ENCODE results near the gene WDR91. TPM values are rescaled to one million over a fixed set of nuclear protein-coding genes. Genes with fewer than 3 reads are reported as not detected.

WDR91 gene
- total RNA-seq, 2 donors from 2014 or later: 9.2 to 11.3 TPM

DNA sequence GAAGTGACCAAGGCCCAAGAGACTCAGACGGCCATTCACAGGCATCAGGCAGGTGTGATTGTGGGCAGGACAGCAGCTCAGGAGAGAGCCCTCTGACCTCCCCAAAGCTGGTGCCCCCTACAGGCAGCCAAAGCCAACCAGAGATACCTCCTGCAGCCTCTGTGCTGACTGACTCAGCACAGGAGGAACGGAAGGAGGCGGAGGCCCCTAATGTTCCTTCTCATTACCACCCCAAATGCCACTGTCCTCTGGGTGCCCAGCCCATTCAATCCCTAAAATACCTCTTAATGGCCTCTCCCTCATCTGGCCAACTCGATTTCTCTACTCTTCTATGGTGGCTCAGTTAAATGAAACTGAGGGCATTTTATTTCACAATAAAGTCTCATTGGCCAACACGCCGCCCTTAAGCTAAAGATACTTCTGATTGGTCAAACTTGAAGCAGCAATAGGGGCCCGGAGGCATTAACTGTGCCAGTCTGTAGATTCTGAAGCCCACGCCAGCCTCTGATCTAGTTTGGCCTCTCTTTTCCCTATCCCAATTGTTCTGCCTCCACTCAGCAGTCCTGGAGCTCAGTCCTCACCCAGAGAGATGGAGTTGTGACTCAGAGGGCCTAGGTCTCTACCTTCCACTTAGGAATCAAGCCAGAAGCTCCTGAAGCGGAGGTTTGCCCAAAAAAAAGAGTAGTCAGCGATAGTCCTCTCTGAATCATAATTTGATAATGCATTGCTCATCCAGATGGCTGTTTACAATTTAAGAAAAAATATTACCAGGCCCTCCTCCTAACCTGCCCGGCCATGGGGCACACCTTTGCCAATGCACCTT lies 42.0 kb downstream of the WDR91 start:
- no peak for DNase-seq (ENCODE audit: low spot score)
- intact Hi-C loops (cut with DNase I): loop anchor here (5.0 to 10.0 kb wide), 3 partner anchors 182 to 485 kb away; partner anchors contain the start of gene AGBL3 (in 2 of the 2)

- intact Hi-C loops (cut with DNase I): loop anchor here (5.0 to 10.0 kb wide), 3 partner anchors 181 to 484 kb away; partner anchors contain the start of gene AGBL3 (in 2 of the 2)
- no peak for DNase-seq (ENCODE audit: low spot score)
Measured at GRCh38 chr7:135168489-135169140, 42.7 kb downstream of the WDR91 start.

DNA sequence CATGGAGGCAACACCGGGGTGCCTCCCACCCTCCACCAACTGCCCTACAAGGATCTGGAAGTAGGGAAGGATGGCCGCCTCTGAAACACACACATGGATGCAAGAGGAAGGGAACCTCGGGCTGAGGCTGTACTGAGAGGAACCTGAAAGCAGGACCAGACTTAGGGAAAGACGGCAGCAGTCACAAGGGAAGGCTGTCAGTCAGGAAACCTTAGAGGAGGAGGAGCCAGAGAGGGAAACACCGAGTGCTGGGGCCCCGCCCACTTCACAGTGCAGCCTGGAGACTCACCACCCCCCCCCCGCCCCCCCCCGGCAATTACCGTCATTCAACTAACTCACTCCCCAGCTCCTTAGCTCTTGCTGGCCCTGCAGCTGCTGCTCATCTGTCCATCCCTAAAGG lies 43.3 kb downstream of the WDR91 start:
- DNase-seq (ENCODE audit: low spot score): no peak
- intact Hi-C loops (cut with DNase I): loop anchor here (5.0 to 10.0 kb wide), 3 partner anchors 181 to 483 kb away; partner anchors contain the start of gene AGBL3 (in 2 of the 2)

DNA sequence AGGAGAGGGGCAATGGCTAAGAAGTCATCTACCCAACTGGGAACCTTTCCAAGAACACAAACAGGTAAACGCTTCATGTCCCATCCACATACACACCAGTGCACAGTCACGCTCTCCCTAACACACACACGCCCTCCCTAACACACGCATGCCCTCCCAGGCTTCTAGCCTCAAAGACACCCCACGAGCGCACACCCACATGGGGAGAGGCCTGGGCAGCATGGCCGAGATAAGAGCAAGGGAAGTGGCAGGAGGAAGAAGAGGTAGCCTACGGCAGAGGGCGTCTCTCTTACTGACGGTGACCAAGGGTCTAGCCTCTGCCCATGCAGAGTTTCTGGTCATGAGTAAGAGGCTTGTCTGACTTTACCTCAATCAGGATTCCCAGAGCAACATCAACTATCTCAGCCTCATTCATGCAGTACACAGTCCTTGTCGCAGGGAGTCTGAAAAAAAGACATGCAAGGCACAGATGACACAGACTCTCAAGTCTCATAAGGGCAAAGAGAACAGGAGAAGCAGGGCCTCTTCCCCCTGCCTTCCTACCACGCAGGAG lies 43.9 kb downstream of the WDR91 start:
- no peak for DNase-seq (ENCODE audit: low spot score)
- intact Hi-C loops (cut with DNase I): loop anchor here (5.0 to 10.0 kb wide), 3 partner anchors 180 to 483 kb away; partner anchors contain the start of gene AGBL3 (in 2 of the 2)

- intact Hi-C loops (cut with DNase I): loop anchor here (5.0 to 10.0 kb wide), 3 partner anchors 179 to 482 kb away; partner anchors contain the start of gene AGBL3 (in 2 of the 2)
- no peak for DNase-seq (ENCODE audit: low spot score)
Measured at GRCh38 chr7:135166338-135166990, 44.9 kb downstream of the WDR91 start.

- intact Hi-C loops (cut with DNase I): loop anchor here (5.0 to 10.0 kb wide), 3 partner anchors 179 to 481 kb away; partner anchors contain the start of gene AGBL3 (in 2 of the 2)
- no peak for DNase-seq (ENCODE audit: low spot score)
Measured at GRCh38 chr7:135165862-135166261, 45.5 kb downstream of the WDR91 start.

DNA sequence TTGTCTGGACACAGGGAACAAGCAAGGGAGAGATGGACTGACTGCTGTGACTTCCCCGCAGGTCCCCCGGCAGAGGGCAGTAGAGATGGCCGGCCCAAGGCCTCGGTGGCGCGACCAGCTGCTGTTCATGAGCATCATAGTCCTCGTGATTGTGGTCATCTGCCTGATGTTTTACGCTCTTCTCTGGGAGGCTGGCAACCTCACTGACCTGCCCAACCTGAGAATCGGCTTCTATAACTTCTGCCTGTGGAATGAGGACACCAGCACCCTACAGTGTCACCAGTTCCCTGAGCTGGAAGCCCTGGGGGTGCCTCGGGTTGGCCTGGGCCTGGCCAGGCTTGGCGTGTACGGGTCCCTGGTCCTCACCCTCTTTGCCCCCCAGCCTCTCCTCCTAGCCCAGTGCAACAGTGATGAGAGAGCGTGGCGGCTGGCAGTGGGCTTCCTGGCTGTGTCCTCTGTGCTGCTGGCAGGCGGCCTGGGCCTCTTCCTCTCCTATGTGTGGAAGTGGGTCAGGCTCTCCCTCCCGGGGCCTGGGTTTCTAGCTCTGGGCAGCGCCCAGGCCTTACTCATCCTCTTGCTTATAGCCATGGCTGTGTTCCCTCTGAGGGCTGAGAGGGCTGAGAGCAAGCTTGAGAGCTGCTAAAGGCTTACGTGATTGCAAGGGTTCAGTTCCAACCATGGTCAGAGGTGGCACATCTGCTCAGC lies 46.8 kb downstream of the WDR91 start:
- DNase-seq (ENCODE audit: low spot score): no peak
- intact Hi-C loops (cut with DNase I): loop anchor here (5.0 to 10.0 kb wide), 3 partner anchors 177 to 480 kb away; partner anchors contain the start of gene AGBL3 (in 2 of the 2)

GRCh38 chr7:135162382-135163001 lies 48.8 kb downstream of the WDR91 start:
- intact Hi-C loops (cut with DNase I): loop anchor here (10.0 kb wide), 2 partner anchors 178 to 478 kb away; partner anchors contain the start of gene AGBL3 (in 1 of the 2)
- DNase-seq (ENCODE audit: low spot score): no peak

- intact Hi-C loops (cut with DNase I): loop anchor here (10.0 kb wide), 2 partner anchors 177 to 477 kb away; partner anchors contain the start of gene AGBL3 (in 1 of the 2)
- DNase-seq (ENCODE audit: low spot score): no peak
Measured at GRCh38 chr7:135161669-135162068, 49.7 kb downstream of the WDR91 start.

DNA sequence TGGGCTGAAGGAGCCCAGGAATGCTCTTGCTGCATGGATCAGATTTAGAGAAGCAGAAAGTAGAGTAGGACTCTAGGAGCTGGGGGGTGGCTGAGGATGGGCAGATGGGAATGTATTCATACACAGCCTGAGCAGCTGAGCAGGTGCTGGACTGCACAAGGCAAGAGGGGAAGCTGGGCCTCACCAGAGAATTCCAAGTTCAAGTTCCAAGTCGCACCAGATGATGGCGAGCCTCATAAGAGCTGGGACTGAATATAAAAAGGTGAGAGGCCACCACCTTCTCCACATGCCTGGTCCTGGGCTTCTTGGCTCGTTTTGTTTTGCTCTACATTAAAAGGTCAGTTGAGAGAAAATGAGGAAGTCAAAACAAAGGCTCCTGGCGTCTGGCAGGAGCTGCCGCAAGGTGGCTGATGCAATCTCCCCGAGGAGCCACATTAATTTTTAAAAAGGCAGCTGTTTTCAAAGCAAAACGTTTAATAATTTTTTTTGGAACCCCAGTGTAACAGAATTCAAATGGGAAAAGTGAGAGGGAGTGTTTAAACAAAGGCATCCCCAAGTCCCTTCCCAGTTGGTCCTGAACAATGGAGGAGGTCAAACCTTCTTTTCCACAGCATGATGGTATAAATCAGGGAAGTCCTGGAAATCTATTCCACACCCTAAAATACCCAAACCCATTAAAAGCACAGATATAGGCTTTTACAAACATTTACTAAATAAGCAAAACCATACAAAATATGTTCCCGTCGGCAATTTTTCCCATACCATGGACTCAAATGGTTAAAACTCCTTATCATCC lies 50.3 kb downstream of the WDR91 start:
- DNase-seq (ENCODE audit: low spot score): no peak
- intact Hi-C loops (cut with DNase I): loop anchor here (10.0 kb wide), 2 partner anchors 176 to 476 kb away; partner anchors contain the start of gene AGBL3 (in 1 of the 2)

DNA sequence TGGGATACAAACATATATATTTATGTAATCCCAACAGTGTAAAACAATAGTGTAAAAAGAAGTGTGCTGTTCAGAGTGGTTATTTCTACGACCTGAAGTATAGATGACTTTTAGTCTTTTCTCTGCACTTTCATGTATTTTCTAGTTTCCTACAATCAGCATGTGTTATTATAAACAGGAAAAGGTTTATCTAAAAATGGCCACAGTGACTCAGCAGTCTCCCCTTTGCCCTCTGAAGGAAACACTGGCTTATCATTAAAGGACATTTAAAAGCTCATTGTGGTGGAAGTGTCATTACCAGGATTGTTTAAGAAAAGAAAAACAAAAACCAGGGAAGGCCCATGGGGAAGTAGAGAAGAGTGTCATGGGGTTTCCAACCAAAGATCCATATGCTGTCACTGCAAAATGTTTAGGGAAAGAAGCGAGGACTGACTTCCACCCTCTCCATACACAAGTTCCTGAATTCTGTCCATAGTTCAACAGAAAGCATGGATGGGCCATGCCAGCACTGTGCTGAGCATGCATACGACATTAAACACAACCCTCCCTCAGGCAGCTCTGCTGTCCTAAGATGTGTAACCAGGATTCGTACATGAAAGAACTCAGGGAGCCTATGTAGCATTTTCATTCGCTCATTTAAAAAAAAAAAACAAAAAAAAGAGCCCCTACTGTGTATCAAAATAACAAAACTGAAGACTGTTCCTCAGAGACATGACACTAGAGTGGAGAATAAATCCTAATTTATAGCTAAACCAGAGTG lies 51.0 kb downstream of the WDR91 start:
- DNase-seq (ENCODE audit: low spot score): no peak
- intact Hi-C loops (cut with DNase I): loop anchor here (10.0 kb wide), 2 partner anchors 175 to 475 kb away; partner anchors contain the start of gene AGBL3 (in 1 of the 2)

DNA sequence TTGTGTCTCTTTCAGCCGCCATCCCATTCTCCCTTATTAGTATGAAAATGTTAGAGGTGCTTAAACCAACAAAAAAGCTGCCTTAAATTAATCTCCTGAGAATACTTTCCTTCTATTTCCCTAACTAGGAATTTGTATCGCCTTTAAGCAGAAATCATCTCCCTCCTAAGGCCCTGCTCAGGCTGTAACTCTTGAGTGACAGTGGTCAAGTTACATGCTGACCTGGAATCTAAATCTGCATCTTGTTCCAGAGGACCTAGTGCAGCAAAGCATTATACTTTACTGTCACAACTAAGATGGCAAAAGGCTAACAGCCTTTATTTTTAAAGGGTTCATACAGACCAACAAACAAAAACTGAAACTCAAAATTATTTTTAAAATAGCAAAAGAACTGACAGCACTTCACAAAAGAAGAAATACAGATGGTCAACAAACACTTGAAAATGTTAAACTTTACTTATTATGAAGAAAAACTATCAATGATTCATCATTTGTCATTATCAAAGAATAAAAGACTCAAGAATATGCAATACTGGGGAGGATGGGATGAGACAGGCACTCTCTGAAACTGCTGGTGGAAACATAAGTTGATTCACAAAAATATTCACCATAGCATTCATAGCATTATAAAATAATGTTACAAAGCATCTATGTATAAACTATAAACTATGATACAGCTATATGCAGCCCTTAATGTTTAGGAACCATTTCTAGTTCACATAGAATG lies 51.8 kb downstream of the WDR91 start:
- DNase-seq (ENCODE audit: low spot score): no peak

GRCh38 chr7:135158874-135159273 lies 52.5 kb downstream of the WDR91 start:
- no peak for DNase-seq (ENCODE audit: low spot score)
- intact Hi-C loops (cut with DNase I): no loop called here

More for the DNA sequence above, 51.8 kb downstream of the WDR91 start:
- intact Hi-C loops (cut with DNase I): loop anchor here (10.0 kb wide), 2 partner anchors 175 to 475 kb away; partner anchors contain the start of gene AGBL3 (in 1 of the 2)

GRCh38 chr7:135158141-135158655 lies 53.1 kb downstream of the WDR91 start:
- DNase-seq (ENCODE audit: low spot score): no peak
- intact Hi-C loops (cut with DNase I): no loop called here

- intact Hi-C loops (cut with DNase I): no loop called here
- DNase-seq (ENCODE audit: low spot score): no peak
Measured at GRCh38 chr7:135156290-135156689, 55.0 kb downstream of the WDR91 start.
